HG02759 (cell line): Measurements from ENCODE around the gene PLK5.
"Not testable (repeated sequence)": the region's sequence is repeated elsewhere in the genome, so short reads cannot be mapped to it uniquely, and the experiment has no call there.

ENCODE experiments used
- ATAC-seq: cut with Tn5 transposase; IDR thresholded peaks from one replicate; pipeline ENCODE4 v1.9.1; 2021; ENCODE audit warnings: mild to moderate bottlenecking, moderate library complexity; ENCODE audit not compliant: unreplicated experiment

PLK5 gene

DNA sequence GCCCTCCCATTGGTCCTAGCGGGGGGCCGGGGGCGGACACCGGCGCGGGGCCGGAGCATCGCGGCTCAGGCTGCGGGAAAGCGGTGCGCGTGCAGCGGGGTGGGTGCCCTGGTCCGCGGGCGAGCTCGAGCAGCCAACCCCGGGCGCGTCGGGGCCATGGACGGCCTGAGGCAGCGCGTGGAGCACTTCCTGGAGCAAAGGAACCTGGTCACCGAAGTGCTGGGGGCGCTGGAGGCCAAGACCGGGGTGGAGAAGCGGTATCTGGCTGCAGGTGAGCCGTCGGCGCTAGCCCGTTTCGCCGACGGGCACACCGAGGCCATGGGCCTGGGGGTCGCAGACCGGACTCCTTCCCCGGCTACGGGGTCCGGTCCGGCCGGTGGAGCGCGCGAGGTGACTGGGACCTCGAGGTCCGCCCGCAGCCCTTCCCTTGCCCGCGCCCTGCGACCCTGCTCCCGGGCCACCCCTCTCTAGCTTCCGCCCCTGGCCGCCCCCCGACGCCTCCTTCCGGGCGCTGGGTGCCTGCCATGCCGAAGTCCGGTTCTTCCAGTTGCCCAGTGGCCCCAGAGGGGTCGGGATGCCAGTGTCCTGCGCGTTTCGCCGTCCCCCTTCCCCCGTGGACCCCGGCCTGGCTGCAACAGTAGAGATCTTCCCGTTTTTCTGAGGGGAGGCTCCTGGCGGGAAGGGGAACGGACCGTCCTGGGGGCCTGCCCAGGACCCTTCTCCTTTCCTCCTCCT, 32.6 kb upstream of the PLK5 start, which contains the start of gene REEP6:
REEP6 (plus strand) TSS at position 68 of the 735 bp plus-strand sequence; CDS start at position 157, 89 bp downstream.
- no peak for ATAC-seq

DNA sequence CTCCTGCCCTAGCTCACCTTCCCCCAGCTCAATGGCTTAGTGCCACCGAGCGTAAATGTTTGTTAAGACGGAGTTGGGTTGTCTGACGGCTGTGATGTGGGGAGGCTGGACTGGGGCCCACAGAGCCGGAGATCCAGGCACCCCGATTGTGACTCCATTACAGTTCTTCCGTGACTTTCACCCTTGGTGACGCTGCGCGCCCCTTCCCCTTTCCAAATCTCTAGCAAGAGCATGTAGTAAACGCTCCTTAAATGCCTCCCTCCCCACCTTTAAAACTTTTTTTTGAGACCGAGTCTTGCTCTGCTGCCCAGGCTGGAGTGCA, 32.1 kb upstream of the PLK5 start:
- ATAC-seq, result no peak

DNA sequence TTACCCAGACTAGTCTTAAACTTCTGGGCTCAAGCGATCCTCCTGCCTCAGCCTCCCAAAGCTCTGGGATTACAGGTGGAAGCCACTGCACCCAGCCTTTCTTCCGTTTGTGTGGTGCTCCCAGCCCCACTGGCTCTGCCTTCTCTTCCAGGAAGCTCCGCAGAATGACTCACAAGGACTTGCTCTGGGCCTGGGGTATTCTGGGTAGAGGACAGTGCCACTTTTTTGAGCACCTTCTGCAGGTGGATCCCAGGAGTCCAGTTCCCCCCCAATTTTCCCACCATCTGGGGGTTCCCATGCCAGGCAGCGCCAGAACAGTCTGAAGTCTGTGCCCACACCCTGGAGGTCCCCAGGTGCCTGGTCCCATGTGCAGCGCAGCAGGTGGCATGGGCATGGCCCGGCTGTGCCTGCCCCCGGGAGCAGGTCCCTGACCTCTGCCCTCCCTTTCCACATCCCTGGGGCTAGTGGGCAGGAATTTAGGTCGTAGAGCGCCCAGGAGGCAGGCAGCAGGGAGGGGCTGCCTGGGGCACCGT, 31.3 kb upstream of the PLK5 start:
- no peak for ATAC-seq

DNA sequence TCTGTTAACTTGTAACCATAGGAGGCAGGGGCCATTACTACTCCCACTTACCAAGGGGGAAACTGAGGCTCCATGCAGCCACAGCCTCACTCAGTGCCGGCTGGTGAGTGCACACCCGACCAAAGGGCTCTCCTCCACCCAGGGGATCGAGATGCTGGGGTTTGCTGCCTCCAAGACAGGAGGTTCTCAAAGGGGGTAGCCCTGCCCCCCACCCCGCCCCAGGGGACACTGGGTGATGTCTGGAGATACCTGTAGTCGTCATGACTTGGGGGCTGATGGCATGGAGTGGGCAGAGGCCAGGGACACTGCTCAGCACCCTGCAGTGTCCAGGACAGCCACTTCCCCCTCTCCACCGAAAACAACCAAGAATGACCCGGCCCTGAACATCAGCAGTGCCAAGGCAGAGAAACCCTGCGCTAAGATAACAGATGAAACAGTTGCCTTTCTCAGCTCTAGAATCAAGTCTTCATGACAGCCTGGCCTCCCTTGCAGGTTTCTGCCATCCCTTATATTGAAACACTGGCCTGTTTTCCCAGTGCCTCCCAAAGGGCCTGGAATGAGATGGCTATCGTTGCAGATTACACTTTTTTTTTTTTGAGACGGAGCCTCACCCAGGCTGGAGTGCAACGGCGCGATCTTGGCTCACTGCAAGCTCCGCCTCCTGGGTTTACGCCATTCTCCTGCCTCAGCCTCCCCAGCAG, 29.6 kb upstream of the PLK5 start:
- ATAC-seq, result no peak

DNA sequence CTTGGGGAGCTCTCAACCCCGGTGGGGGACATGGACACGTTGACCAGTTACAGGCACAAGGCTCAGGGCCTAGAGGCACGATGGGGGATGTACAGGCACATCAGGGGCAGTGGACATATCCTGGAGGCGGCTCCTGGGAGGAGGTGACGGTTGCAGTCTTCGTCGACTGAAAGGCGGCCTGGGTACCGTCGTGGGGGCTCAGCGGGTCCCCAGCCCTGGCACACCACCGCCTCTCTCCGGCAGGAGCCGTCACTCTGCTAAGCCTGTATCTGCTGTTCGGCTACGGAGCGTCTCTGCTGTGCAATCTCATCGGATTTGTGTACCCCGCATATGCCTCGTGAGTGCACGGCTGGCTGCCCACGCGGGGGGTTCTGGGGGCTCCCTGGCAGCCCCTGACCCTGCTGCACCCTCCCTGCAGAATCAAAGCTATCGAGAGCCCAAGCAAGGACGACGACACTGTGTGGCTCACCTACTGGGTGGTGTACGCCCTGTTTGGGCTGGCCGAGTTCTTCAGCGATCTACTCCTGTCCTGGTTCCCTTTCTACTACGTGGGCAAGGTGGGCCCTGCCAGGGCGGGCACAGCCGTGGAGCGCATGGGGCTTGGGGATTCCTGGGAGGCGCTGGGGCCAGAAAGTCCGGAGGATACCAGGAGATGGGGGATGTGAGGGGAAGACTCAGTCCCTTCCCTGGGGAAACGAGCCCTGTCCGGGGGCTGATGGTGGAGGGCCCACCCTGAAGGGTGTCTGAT, 28.7 kb upstream of the PLK5 start:
- no peak for ATAC-seq

DNA sequence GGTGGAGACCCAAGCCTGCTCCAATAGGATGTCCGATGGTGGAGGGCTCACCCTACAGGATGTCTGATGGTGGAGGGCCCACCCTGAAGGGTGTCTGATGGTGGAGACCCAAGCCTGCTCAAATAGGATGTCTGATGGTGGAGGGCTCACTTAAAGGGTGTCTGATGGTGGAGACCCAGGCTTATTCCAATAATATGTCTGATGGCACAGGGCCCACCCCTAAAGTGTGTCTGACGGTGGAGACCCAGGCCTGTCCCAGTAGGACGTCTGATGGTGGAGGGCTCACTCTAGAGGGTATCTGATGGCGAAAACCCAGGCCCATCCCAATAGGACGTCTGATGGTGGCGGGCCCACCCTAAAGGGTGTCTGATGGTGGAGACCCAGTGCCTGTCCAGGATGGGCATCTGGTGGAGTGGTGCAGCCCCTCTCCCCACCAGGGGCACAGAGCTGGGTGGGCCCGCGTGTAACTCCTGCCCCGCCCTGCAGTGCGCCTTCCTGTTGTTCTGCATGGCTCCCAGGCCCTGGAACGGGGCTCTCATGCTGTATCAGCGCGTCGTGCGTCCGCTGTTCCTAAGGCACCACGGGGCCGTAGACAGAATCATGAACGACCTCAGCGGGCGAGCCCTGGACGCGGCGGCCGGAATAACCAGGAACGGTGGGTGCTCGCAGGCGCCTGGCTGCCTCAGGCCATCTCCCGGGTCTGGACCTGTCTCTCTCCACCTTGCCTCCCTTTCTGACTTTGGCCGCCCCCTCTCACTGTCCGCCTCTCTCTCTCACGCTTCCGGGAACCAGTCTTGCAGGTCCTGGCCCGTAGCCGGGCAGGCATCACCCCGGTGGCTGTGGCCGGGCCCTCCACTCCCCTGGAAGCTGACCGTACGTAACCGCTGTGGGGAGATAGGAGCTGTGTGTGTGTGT, 27.8 kb upstream of the PLK5 start:
- ATAC-seq, result no peak

DNA sequence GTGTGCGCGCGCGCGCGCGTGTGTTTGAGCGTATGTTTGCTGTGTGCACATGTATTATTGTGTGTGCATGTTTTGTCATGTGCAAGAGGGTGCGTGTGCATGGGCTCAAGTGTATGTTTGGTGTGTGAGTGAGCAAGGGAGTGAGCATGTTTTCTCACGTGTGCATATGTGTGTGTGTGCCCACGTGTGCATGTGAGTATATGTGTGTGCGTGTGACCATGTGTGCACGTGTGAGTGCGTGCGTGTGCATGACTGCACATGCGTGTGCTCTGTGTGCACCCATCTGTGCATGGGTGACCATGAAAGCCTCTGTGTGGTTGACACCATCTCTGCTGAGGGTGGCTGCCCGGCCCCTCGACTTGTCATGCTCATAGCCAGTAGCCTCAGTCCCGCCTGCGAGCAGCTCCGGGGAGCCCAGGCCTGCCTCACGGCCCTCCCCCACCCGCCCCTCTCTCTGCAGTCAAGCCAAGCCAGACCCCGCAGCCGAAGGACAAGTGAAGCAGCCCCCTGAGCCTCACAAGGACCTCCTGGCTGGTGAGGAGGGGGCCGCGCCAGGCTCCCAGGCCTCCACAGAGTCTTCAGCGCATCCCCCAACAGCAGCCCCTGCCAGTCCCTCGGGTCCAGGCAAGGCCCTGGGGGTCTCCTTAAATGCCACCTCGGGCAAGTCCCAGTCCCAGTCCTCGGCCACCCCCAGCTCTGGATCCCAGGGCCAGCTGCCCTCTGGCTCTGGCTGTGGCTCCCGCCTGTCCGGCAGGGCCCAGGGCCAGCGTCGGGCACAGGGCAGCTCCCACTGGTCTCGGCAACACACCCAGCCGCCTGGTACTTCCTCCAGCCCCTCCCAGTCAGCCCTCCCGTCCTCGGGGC, 26.9 kb upstream of the PLK5 start:
- ATAC-seq, result no peak

DNA sequence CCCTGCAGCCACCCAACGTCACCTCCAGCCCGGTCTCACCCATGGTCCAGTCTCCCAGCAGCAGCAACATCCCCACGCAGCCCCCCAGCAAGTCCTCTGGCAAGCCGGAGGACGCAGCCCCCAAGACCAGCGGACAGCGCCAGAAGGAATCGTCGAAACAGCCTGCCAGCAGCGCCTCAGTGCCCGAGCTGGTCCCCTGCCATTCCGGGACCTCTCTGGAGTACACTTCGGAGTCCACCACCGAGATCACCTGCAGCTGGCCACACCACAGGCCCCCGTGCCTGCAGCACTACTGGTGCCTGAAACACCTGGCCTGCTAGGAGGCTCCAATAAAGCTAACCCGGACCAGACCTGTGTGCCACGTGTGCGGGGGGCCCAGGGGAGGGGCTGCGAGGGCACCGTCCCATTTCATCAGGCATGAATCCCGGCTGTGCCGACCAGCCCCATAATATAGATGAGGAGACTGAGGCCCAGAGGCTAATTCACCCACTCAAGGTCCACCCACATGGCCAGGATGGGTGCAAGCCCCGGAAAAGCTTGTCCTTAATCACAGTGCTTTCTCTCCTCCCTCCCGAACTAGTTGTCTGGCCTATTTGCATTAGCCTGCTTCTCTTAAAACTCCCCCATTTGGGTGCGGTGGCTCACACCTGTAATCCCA, 26.2 kb upstream of the PLK5 start:
- no peak for ATAC-seq

DNA sequence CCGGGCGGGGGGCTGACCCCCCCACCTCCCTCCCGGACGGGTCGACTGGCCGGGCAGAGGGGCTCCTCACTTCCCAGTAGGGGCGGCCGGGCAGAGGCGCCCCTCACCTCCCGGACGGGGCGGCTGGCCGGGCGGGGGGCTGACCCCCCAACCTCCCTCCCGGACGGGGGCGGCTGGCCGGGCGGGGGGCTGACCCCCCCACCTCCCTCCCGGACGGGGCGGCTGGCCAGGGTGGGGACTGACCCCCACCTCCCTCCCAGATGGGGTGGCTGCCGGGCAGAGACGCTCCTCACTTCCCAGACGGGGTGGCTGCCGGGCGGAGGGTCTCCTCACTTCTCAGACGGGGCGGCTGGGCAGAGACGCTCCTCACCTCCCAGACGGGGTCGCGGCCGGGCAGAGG, 24.6 kb upstream of the PLK5 start:
- ATAC-seq, result not testable (repeated sequence)

DNA sequence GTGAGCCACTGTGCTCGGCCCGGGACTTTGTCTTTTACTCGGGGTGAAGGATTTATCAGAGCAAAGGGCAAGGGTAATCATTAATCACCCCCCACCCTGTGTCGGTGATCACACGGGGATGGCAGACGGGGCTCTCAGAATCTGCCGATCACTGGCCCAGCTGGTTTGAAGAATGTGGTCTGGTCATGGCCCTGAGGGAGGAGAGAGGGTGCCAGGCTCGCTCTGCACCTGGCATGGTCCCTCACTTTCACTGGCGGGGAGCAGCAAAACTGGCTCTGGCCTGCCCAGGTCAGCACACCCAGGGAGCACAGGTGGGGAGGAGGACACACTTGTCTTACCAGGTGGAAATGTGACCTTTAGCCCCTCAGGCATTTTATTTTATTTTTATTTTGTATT, 22.7 kb upstream of the PLK5 start:
- no peak for ATAC-seq

DNA sequence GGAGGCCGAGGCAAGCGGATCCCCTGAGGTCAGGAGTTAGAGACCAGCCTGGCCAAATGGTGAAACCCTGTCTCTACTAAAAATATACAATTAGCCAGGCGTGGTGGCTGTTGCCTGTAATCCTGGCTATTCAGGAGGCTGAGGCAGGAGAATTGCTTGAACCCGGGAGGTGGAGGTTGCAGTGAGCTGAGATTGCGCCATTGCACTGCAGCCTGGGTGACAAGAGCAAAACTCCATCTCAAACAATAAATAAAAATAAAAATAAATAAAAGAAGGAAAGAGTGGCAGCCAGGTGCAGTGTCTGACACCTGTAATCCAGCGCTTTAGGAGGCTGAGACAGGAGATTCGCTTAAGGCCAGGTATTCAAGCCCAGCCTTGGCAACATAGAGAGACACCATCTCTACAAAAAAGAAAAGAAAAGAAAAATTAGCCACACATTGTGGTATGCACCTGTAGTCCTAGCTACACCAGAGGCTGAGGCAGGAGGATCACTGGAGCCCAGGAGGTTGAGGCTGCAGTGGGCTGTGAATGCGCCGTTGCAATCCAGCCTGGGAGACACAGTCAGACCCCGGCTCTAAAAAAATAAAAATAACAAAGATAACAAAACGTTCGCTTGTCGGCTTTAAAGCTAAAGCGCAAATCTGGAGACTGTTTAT, 21.3 kb upstream of the PLK5 start:
- no peak for ATAC-seq

DNA sequence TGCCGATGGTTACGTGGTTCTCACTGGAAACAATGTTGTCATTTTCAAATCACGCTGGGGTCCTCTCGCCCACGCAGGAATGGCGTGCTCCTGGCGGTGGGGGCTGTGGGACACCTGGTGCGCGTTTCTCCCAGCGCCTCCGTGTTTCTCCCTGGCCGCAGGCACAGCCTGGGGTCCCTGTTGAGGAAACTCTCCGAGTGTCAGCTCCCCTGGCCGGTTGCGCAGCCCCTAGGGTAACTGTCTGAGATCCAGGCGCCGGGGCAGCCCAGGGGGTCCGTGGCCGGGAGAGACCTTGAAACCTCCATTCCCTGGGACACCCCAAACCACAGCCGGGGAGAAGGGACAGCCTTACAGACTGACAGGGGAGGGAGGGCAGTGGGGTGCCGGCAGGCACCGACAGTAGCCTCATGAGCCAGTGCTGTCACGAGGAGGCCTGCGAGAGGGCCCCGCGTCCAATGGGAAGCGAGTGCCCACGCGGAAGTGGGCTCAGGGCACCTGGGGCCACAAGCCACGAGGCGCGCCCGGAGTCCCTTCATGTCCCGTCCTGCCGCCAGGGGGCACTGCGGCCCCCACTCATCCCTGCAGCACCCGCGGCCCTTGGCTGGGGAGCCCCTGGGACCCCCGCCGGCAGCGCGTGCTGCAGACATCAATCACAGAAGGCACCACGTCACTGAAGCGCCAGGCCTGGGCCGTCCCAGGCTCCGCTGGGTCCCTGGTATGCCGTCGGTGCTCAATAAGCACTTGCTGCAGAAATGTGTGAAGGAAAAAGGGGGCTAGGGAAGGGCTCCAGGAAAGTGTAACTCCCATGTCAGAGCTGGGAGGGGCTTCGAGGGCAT, 20.6 kb upstream of the PLK5 start:
- ATAC-seq, result no peak

DNA sequence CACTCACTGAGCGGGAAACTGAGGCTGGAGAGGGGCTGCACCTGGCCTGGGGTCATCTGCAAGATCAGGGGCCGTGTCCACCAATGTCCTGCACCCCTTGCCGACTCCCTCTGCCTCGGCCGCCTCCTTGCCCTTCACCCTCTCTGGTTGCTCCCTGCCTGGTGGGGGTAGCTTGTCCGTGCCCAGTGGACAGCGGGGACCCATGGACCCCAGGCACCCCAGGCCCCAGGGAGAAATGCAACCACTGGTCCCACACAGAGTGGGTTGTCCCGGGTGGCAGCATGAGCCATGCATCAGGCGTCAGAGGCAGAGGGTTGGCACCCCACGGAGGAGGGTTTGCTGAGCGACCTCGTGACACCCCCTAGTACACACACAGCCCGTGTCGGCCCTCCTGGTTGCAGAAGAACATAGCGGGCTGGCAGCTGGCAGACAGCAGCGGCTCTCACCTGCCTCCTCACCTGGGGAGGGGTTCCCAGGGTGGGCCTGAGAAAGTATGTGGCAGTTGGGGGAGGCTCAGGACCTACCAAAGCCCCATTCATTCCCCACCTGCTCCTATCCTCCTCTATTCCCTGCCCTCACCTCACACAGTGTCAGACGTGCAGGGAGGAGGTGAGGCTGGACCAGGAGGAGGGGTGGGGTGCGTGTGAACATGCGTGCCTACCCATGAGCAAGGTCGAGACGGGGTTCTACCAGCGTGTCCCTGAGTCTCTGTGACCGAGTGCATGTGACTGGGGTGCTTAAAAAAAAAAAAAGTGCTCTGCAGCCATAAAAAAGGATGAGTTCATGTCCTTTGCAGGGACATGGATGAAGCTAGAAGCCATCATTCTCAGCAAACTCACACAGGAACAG, 19.7 kb upstream of the PLK5 start:
- no peak for ATAC-seq

DNA sequence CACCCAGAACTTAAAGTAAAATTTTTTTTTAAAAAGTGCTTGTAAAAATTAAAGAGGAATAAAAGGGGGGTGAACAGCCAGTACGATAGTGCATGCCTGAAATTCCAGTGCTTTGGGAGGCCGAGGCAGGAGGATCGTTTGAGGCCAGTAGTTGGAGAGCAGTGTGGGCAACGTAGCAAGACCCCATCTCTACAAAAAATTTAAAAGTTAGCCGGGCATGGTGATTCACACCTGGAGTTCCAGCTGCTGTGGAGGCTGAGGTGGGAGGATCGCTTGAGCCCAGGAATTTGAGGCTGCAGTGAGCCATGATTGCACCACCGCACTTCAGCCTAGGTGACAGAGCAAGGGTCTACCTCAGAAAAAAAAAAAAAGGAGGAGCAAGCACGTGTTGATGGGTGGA, 18.9 kb upstream of the PLK5 start:
- no peak for ATAC-seq

DNA sequence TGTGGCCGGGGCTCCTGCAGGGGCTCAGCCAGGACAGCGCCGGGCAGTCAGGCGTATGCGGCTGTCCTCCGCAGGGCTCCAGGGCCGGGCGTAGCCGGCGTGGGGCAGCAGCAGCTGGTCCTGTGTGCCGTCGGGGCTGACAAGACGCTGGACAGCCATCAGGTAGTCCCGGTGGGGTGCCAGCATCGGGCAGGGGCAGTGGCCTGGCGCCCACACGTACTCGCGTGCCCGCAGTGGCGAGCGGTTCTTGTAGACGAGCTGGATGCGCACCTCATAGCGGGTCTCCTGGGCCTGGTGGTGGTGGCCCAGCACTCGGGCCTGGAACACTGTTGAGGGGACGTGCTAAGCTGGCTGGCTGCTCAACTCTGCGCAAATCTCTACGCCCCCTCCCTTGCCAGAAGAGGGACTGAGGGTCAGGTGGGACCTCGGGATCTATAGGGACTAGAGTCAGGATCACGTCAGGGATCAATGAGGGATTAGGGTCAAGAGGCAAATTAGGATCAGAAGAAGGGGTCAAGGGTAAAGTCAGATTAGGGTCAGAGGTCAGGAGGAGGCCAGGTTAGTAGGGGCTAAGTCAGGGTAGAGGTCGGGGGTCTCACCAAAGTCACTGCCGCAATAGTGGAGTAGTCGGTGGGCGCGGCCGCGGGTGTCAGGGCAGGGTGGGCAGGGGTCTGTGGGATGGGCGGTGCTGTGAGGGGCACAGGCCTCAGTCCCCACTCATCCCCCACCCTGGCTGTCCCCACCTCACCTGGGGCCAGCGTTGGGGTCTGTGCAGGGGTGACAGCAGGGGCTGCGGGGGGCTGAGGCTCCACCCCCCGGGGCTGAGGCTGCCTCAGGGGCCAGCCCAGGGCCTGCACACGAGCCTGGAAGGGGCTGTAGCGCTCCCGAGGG, 17.6 kb upstream of the PLK5 start:
- no peak for ATAC-seq

DNA sequence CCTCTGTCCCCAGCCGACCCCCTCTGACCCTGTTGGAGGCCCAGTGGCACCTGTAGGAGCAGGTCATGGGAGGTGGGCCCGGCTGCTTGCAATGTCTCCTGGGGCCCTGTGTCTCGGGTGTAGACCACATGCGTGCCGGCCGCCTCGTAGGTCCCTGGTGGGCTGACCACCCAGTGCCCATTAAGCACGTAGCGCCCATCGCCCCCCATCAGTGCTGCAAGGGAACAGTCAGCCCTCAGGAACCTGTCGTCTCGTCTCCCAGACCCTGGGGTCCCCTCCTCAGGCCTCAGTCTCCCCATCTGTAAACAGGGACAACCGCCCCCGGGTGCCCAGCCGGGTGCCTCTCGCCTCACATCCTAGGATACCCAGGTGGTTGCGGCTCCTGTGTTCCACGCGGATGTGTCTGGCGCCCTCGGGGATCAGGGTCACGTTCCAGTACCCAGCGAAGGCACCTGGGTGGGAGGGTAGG, 16.7 kb upstream of the PLK5 start:
- no peak for ATAC-seq
